Spleen (tissue), 7 donors: ENCODE data around the gene BSPRY.

Experiments
- CTCF ChIP-seq, 11 experiments: fragments of 200-600 bp in 7 of 11; fragments of 450-650 bp in 4 of 11; sonication (generic) in 4 of 11; IDR thresholded peaks in 8 of 11; conservative IDR thresholded peaks in 3 of 11; 1 replicate in 7 of 11; 2 replicates in 4 of 11; pipeline versions ENCODE4 v1.4.0 to v1.8.0; 2016 to 2021; ENCODE audit warnings: antibody characterized with exemption in 11 of 11, inconsistent platforms in 4 of 11, mild to moderate bottlenecking in 1 of 11
- POLR2A ChIP-seq, 3 donors: fragments of 450-650 bp; IDR thresholded peaks; one replicate each; pipeline ENCODE4 v1.5.1; 2017; ENCODE audit warnings: antibody characterized with exemption in 3 of 3, mild to moderate bottlenecking in 1 of 3
- donor health status: DM: no; HTN: no; CAD: no; lungs with moderate emphysema.
- donor health status: DM: no; HTN: no; CAD: no.
- donor health status: DM: no; HTN: no; CAD: no.

DNA sequence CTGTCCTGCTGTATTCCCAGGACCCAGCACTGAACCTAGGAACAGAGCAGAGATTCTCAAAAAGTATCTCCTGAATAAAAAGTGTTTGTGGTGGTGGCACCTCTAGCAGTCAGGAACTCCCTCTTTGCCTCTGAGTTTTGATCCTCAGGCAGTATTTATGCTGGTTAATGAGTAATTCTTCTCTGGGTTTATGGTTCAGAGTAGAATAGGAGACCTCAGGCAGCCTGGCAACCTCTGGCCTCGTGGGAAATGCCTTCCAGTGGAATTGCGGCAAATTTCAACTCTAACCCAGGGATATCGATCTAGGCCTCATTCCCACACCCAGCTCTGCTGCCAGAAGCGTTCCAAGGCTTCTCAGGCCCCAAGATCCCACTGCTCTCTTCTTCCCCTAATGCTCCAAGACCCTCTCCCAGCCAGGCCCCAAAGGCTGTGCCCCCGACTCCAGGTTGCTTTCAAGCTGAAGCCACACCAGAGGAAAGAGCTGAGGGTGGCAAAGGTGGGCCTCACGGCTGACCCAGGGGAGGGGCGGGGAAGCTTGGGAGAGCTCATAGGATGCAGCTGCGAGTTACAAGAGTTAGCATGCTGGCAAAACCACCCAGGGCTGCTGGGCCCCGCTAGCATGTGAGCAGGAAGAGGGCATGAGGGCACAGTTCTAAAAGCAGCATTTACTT, 38.4 kb downstream of the BSPRY start:
- TF ChIP-seq CTCF (IDR thresholded peaks at IDR 0.05 in 8 of 11, conservative IDR thresholded peaks at IDR 0.05 in 3 of 11) (no peak), POLR2A (IDR thresholded peaks at IDR 0.05) (no peak)
